H9 (cell line): ENCODE results near the gene CTXN3. TPM values are rescaled to one million over a fixed set of nuclear protein-coding genes. Genes with fewer than 3 reads are reported as not detected.

ENCODE experiments used
- DNase-seq: peaks from one replicate; pipeline ENCODE4 v3.0.0-alpha.2; 2017
- H2AFZ ChIP-seq: one replicate; pipeline ENCODE4 v1.6.1; 2013; ENCODE audit warnings: mild to moderate bottlenecking, low read length, control low read depth, moderate library complexity
- H2AK5ac ChIP-seq: 2 replicates; pipeline ENCODE4 v1.6.1; 2013; ENCODE audit warnings: low read length, control low read depth, mixed read lengths; ENCODE audit not compliant: insufficient read length
- H2BK120ac ChIP-seq: one replicate; pipeline ENCODE4 v1.6.1; 2013; ENCODE audit warnings: low read depth, mild to moderate bottlenecking, low read length, control low read depth, inconsistent platforms; ENCODE audit not compliant: poor library complexity, severe bottlenecking
- H2BK12ac ChIP-seq: 2 replicates; pipeline ENCODE4 v1.6.1; 2013; ENCODE audit warnings: low read length, control low read depth, mixed read lengths, low read depth; ENCODE audit not compliant: insufficient read length
- H2BK15ac ChIP-seq: 2 replicates; pipeline ENCODE4 v1.6.1; 2013; ENCODE audit warnings: low read depth, low read length, control low read depth
- H2BK20ac ChIP-seq: one replicate; pipeline ENCODE4 v1.6.1; 2013; ENCODE audit warnings: low read depth, mild to moderate bottlenecking, low read length, control low read depth, inconsistent platforms; ENCODE audit not compliant: poor library complexity, severe bottlenecking
- H2BK5ac ChIP-seq: 2 replicates; pipeline ENCODE4 v1.6.1; 2013; ENCODE audit warnings: low read length, control low read depth, mixed read lengths; ENCODE audit not compliant: insufficient read length
- H3K14ac ChIP-seq: 2 replicates; pipeline ENCODE4 v1.6.1; 2013; ENCODE audit warnings: low read length, control low read depth; ENCODE audit not compliant: insufficient read depth
- H3K18ac ChIP-seq: 2 replicates; pipeline ENCODE4 v1.6.1; 2013; ENCODE audit warnings: low read depth, mild to moderate bottlenecking, mixed read lengths, low read length, control low read depth; ENCODE audit not compliant: insufficient read length
- H3K23ac ChIP-seq: 2 replicates; pipeline ENCODE4 v1.6.1; 2013; ENCODE audit warnings: low read length, control low read depth, mixed read lengths, low read depth; ENCODE audit not compliant: insufficient read length
- H3K23me2 ChIP-seq: 2 replicates; pipeline ENCODE4 v1.6.1; 2013; ENCODE audit warnings: low read depth, mild to moderate bottlenecking, mixed read lengths, low read length, control low read depth; ENCODE audit not compliant: insufficient read length, poor library complexity, severe bottlenecking
- H3K27ac ChIP-seq: 2 replicates; pipeline ENCODE4 v1.5.1; 2013; ENCODE audit warnings: low read length, control low read depth, mixed read lengths, low read depth; ENCODE audit not compliant: insufficient read length
- H3K27me3 ChIP-seq: 2 replicates; pipeline ENCODE4 v1.6.1; 2013; ENCODE audit warnings: low read length, control low read depth, inconsistent platforms; ENCODE audit not compliant: insufficient read depth
- H3K4ac ChIP-seq: 2 replicates; pipeline ENCODE4 v1.6.1; 2013; ENCODE audit warnings: low read depth, mild to moderate bottlenecking, control low read depth, inconsistent platforms, low read length, moderate library complexity
- H3K4me1 ChIP-seq: 2 replicates; pipeline ENCODE4 v1.6.1; 2013; ENCODE audit warnings: low read length, control low read depth, inconsistent platforms; ENCODE audit not compliant: insufficient read depth
- H3K4me2 ChIP-seq: 2 replicates; pipeline ENCODE4 v1.6.1; 2013; ENCODE audit warnings: low read length, control low read depth, mixed read lengths; ENCODE audit not compliant: insufficient read length, insufficient read depth
- H3K56ac ChIP-seq: 2 replicates; pipeline ENCODE4 v1.6.1; 2013; ENCODE audit warnings: low read depth, mild to moderate bottlenecking, mixed read lengths, low read length, control low read depth; ENCODE audit not compliant: insufficient read length
- H3K79me1 ChIP-seq: 2 replicates; pipeline ENCODE4 v1.6.1; 2013; ENCODE audit warnings: low read depth, mild to moderate bottlenecking, moderate library complexity, low read length, control low read depth, inconsistent platforms; ENCODE audit not compliant: insufficient read depth, poor library complexity, severe bottlenecking
- H3K79me2 ChIP-seq: 2 replicates; pipeline ENCODE4 v1.6.1; 2013; ENCODE audit warnings: low read length, control low read depth, inconsistent platforms; ENCODE audit not compliant: insufficient read depth
- H3K9ac ChIP-seq: 2 replicates; pipeline ENCODE4 v1.6.1; 2013; ENCODE audit warnings: low read length, control low read depth, mixed read lengths; ENCODE audit not compliant: insufficient read length; ENCODE audit errors: extremely low read depth
- H3K9me3 ChIP-seq: one replicate; pipeline ENCODE4 v1.6.1; 2013; ENCODE audit warnings: low read depth, low read length, inconsistent platforms; ENCODE audit not compliant: control insufficient read depth
- H3T11ph ChIP-seq: one replicate; pipeline ENCODE4 v1.6.1; 2013; ENCODE audit warnings: mild to moderate bottlenecking, low read length, control low read depth, inconsistent platforms
- H4K20me1 ChIP-seq: one replicate; pipeline ENCODE4 v1.6.1; 2013; ENCODE audit not compliant: control insufficient read depth, insufficient read length, insufficient read depth
- H4K5ac ChIP-seq: 2 replicates; pipeline ENCODE4 v1.6.1; 2013; ENCODE audit warnings: low read depth, mild to moderate bottlenecking, mixed read lengths, low read length, control low read depth; ENCODE audit not compliant: insufficient read length
- H4K8ac ChIP-seq: replicated peaks from 2 replicates; pipeline ENCODE4 v1.6.1; 2013; ENCODE audit warnings: low read length, control low read depth, mixed read lengths, low read depth; ENCODE audit not compliant: insufficient read length
- H4K91ac ChIP-seq: 2 replicates; pipeline ENCODE4 v1.6.1; 2013; ENCODE audit warnings: low read depth, mild to moderate bottlenecking, moderate library complexity, mixed read lengths, low read length, control low read depth; ENCODE audit not compliant: insufficient read length
- H3K27ac Mint-ChIP-seq, 3 experiments: 2 replicates in 2 of 3; 3 replicates in 1 of 3; pipeline ENCODE4 v1.8.0; 2020 to 2021; ENCODE audit warnings: mixed read lengths in 3 of 3, mild to moderate bottlenecking in 1 of 3, moderate library complexity in 1 of 3
- H3K27me3 Mint-ChIP-seq: 2 replicates; pipeline ENCODE4 v1.8.0; 2021; ENCODE audit warnings: low read depth, mild to moderate bottlenecking, moderate library complexity, mixed read lengths
- H3K36me3 Mint-ChIP-seq, 3 experiments: 2 replicates in 2 of 3; 3 replicates in 1 of 3; pipeline ENCODE4 v1.8.0; 2020 to 2021; ENCODE audit warnings: low read depth in 3 of 3, mixed read lengths in 3 of 3; ENCODE audit not compliant: insufficient read depth in 1 of 3
- H3K4me1 Mint-ChIP-seq, 2 experiments: 2 replicates each; pipeline ENCODE4 v1.8.0; 2020; ENCODE audit warnings: mixed read lengths in 2 of 2
- H3K4me3 Mint-ChIP-seq, 2 experiments: 2 replicates in 1 of 2; 3 replicates in 1 of 2; pipeline ENCODE4 v1.8.0; 2020 to 2021; ENCODE audit warnings: mild to moderate bottlenecking in 2 of 2, mixed read lengths in 2 of 2, moderate library complexity in 1 of 2
- H3K9me3 Mint-ChIP-seq, 2 experiments: 2 replicates in 1 of 2; 3 replicates in 1 of 2; pipeline ENCODE4 v1.8.0; 2020; ENCODE audit warnings: mild to moderate bottlenecking in 2 of 2, mixed read lengths in 2 of 2, moderate library complexity in 1 of 2
- WGBS: extraction: QIAGEN DNeasy Blood & Tissue Kit; methylation state at CpG from one replicate; pipeline ENCODE4 v1.1.7; 2013; ENCODE audit warnings: missing lambda C conversion rate, low lambda C conversion rate, mixed read lengths; ENCODE audit not compliant: insufficient read length; ENCODE audit errors: extremely low coverage; 5-methylcytosine and 5-hydroxymethylcytosine counted together
- total RNA-seq: library from RNA; stranded (reverse); gene quantifications from 2 replicates; pipeline ENCODE4 v1.2.1, GENCODE V29; 2021
- TF ChIP-seq, protein P1 (sequence below): fragments of 200-600 bp; sonication (generic); conservative IDR thresholded peaks from 3 replicates; pipeline ENCODE4 v1.8.0; 2021; ENCODE audit warnings: antibody characterized with exemption, mild to moderate bottlenecking

Gene CTXN3
- total RNA-seq, 1 experiment from 2014 or later = not detected

DNA sequence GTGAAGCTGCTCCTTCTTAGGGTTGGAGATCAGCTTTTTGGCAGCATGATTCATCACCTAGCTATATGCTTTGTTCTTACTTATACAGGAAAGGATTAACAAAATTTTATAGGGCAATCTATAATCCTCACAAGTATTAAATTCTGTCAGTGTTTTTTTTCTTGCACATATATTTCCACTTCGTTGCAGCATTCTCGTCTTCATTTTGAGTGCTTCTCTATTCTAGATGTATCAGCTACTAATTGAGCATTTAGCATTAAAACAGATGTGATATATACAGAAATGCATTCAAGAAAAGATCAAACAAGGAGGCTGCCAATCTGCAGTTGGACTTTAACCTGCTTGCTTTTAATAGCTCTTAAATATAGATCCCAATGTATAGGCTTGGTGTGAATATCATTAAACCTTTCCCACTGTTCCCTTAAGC, 3.6 kb upstream of the CTXN3 start:
- no peaks in the 10 kb centered on the region for H3K79me2 ChIP-seq
- no peak overlapping the region for H2AFZ ChIP-seq
- Mint-ChIP-seq H3K36me3 (no peaks in the 10 kb centered on the region), H3K27ac (no peak overlapping the region), H3K4me3 (no peak overlapping the region), H3K4me1 (peaks cover 18 to 21% of the 10 kb centered on the region in 2 experiments), H3K9me3 (no peaks in the 10 kb centered on the region), H3K27me3 (no peaks in the 10 kb centered on the region)
- H2AK5ac ChIP-seq = no peak overlapping the region
- no peaks in the 10 kb centered on the region for H3K9me3 ChIP-seq
- H3K4ac ChIP-seq = no peak overlapping the region
- no peak overlapping the region for H4K8ac ChIP-seq
- no peak overlapping the region for H2BK15ac ChIP-seq
- no peak overlapping the region for H3K23ac ChIP-seq
- peaks cover 3% of the 10 kb centered on the region for H3K4me1 ChIP-seq
- no peak overlapping the region for H3K27ac ChIP-seq
- no peaks in the 10 kb centered on the region for H3K23me2 ChIP-seq
- H4K5ac ChIP-seq = no peak overlapping the region
- no peak overlapping the region for H3K14ac ChIP-seq
- H4K20me1 ChIP-seq = no peaks in the 10 kb centered on the region
- no peak for DNase-seq
- no peak overlapping the region for H2BK20ac ChIP-seq
- H3K4me2 ChIP-seq = no peak overlapping the region
- H3K27me3 ChIP-seq = no peaks in the 10 kb centered on the region
- TF ChIP-seq, protein P1, sequence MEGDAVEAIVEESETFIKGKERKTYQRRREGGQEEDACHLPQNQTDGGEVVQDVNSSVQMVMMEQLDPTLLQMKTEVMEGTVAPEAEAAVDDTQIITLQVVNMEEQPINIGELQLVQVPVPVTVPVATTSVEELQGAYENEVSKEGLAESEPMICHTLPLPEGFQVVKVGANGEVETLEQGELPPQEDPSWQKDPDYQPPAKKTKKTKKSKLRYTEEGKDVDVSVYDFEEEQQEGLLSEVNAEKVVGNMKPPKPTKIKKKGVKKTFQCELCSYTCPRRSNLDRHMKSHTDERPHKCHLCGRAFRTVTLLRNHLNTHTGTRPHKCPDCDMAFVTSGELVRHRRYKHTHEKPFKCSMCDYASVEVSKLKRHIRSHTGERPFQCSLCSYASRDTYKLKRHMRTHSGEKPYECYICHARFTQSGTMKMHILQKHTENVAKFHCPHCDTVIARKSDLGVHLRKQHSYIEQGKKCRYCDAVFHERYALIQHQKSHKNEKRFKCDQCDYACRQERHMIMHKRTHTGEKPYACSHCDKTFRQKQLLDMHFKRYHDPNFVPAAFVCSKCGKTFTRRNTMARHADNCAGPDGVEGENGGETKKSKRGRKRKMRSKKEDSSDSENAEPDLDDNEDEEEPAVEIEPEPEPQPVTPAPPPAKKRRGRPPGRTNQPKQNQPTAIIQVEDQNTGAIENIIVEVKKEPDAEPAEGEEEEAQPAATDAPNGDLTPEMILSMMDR = no peak
- no CpG with 5 or more reads among the region's 2 CpGs for WGBS
- H3T11ph ChIP-seq = no peak overlapping the region
- H3K18ac ChIP-seq = no peak overlapping the region
- H2BK12ac ChIP-seq = no peak overlapping the region
- H2BK120ac ChIP-seq = no peak overlapping the region
- H4K91ac ChIP-seq = no peak overlapping the region
- H3K56ac ChIP-seq = no peak overlapping the region
- no peak overlapping the region for H3K9ac ChIP-seq
- H3K79me1 ChIP-seq = no peaks in the 10 kb centered on the region
- no peak overlapping the region for H2BK5ac ChIP-seq
